GM19324 (cell line): ENCODE data around the gene DEGS1.

Experiments
- ATAC-seq: cut with Tn5 transposase; IDR thresholded peaks from one replicate; pipeline ENCODE4 v1.9.1; 2021; ENCODE audit warnings: mild to moderate bottlenecking, moderate library complexity; ENCODE audit not compliant: unreplicated experiment, low FRiP score

The DEGS1 gene

DNA sequence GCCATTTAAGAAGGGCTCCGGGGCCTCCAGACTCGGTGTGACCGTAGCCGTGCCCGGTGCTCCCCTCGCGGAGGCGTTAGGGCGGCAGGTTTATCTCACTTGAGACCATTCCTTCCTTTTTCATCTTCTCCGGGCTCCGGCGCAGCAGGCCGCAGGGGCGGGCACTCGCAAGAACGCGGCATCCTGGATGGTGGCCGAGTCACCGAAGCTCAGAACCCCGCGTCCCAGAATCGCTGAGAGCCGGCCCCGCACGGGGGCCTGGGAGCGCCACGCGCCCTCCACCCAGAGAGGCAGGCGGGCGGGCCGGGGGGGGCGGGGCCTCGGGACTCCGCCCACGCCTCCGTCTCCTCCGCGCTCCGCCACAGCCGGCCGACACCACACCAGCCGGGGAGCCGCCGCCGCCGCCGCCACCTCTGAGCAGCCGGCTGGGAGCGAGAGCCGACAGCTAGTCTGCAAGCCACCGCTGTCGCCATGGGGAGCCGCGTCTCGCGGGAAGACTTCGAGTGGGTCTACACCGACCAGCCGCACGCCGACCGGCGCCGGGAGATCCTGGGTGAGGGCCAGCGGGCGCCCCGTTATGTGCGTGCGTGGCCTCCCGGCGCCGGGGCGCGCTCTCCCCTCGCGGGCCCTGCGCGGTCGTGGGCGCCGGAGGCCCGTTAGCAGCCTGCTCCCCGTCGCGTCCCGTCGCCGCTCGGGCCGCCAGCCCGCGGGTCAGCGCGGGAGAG lies at the start of gene DEGS1:
DEGS1 (plus strand) TSS at position 375 of the 725 bp plus-strand sequence; CDS start at position 472, 97 bp downstream.
- peak; percentile 72 for ATAC-seq

DNA sequence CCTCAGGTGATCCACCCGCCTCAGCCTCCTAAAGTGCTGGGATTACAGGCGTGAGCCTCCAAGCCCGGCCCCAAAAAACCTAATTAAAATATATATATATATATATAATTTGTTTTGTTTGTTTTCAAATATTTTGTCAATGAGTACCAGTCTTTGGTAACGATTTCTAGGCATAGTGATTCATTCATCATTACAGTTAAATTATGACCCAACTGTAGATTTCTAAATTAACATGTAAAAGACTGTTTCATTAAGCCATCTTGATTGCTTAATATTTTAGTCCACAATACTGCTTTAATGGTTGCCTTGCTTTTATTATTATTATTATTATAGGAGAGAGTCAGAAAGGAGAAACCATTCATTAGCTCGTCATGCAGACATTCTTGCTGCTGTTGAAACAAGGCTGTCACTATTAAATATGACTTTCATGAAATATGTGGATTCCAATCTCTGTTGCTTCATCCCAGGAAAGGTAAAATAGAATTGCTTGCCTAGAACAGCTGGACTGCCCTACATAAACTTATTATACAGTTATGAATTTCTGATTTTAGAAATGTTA lies 49.2 kb upstream of the DEGS1 start:
- ATAC-seq = no peak

DNA sequence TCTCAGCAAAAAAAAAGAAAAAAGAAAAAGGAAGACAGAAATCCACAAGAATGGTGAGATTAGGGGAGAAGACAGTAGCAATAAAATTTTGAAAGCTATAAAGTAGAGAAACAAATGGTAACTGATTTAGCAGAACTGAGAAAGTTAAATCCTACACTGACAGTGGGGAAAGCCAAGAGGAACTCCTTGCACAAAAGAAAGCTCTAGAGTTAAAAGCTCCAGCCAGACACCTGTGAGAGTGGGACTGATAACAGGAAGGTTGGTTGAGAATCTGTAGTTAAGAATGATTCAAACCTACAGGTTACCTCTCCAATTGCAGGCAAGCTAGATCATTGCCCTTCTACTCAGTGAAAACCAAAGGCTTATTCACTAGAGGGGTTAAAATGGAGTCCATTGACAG lies 45.5 kb upstream of the DEGS1 start:
- ATAC-seq = no peak

DNA sequence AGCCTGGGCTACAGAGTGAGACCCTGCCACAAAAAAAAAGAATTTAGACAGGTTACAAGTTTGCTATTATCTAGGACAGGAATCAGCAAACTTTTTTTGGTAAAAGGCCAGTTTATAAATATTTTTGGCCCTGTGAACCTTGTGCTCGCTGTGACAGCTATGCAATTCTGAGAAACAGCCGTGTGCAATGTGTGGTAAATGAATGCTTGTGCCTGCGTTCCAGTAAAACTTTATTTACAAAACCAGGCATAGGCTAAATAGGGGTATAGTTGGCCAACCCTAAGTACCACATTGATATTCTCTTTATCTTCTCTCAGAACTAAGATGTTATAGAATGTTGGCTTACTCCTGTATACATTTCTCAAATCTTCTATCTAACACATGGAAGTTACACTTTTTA lies 44.8 kb upstream of the DEGS1 start:
- no peak for ATAC-seq

DNA sequence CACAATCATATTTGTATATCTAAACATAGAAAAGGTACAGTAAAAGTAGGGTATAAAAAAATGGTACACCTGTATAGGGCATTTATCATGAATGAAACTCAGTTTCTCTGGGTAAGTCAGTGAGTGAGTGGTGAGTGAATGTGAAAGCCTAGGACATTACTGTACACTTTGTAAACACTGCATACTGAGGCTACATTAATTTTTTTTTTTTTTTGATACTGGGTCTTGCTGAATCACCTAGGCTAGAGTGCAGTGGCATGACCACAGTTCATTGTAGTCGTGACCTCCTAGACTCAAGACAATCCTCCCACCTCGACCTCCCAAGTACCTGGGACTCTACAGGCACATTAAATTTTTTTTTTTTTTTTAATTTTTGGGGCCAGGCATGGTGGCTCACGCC lies 41.3 kb upstream of the DEGS1 start:
- ATAC-seq = no peak

DNA sequence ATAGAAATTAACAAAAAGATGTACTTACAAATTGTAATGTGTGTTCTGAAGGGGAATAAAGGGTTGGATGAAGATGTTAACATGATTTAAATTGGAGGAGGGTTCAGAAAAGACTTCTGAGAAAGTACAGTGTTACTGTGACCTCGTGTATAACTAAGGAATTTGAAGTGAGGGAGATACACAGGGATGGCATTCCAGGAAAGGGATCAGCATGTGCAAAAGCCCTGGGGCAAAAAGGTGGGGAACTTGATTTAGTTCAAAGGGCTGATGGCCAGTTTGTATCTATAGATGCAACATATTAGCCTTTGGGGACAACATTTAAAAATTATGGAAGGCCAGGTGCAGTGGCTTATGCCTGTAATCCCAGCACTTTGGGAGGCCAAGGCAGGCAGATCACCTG lies 33.3 kb upstream of the DEGS1 start:
- no peak for ATAC-seq

DNA sequence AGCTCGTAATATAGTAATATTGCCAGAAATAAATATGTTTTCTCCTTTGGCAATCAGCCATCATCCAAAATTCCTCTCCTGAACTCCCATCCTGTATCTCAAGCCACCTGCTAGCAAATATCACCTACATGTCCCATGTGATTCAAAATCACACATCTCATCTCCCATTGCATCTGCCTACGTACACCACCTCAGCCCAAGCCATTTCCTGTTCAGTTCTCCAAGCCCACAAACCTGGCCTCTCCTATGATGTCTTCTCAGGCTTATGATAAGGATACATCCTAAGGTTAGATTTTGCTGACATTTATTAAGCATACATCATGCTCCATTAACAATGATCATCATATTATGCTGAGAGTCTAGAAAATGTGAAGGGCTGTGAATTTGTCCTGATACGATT lies 31.9 kb upstream of the DEGS1 start:
- ATAC-seq = no peak

DNA sequence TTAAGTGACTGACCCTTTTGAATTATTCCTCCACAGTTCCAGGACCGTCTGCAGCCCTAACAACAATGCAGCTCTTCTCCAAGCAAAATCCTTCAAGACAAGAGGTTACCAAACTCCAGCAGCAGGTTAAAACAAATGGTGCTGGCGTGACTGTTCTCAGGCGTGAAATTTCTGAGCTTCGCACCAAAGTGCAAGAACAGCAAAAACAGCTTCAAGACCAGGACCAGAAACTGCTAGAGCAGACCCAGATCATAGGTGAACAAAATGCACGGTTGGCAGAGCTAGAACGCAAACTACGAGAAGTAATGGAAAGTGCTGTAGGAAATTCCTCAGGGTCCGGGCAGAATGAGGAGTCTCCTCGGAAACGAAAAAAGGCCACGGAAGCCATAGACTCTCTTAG lies 25.7 kb upstream of the DEGS1 start:
- no peak for ATAC-seq

DNA sequence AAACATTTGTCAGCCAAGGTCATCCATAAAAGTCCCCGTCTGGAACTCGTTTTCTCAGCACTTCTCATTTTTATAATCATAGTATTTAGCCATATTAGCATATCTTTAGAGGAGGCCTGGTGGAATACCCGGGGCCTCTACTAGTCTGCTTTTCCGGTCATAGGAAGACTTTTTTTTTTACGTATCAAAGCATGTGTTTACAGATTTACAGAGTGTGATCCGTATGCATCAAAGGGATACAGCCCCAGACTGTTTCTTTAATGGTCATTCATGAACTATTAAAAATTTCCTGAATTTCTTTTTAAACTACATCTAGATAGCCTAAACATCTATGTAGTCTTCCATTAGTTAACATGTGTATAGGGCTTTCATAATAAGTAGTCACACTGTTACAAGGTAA lies 23.5 kb upstream of the DEGS1 start:
- ATAC-seq = no peak

DNA sequence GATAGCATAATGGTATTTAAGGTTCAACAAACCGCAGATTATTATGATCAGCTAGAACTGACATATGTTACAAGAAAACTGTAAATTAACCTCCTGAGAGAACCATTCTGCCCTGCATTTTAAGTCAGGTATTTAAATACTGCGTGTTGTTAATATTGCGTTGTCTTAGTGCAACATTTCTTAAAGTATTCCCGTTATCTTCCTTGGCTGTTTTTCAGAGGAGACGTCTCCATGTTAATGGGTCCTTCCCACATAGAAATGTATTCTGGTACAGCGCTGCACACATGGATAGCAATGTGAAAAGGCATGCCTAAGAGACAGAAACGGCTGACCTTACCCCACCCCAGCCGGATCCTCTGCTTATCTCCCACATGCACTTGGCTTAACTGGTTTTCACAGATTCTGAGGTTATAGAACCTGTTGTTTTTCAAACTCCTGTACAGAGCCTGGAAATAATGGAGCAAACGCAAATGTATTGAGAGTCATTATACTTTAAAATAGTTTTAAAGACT lies 22.8 kb upstream of the DEGS1 start:
- ATAC-seq = no peak

DNA sequence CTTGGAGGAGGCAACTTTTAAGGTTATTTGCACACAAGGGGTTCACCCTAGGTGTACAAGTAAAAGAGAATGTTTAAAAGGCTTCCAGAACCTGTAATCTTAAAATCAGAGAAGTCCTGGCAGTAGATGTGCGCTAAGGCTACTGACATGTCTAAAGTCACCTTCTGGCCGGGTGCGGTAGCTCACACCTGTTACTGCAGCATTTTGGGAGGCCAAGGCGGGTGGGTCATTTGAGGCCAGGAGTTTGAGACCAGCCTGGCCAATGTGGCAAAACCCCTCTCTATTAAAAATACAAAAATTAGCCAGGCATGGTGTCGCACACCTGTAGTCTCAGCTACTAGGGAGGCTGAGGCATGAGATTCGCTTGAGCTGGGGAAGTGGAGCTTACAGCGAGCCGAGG lies 20.3 kb upstream of the DEGS1 start:
- ATAC-seq = no peak

DNA sequence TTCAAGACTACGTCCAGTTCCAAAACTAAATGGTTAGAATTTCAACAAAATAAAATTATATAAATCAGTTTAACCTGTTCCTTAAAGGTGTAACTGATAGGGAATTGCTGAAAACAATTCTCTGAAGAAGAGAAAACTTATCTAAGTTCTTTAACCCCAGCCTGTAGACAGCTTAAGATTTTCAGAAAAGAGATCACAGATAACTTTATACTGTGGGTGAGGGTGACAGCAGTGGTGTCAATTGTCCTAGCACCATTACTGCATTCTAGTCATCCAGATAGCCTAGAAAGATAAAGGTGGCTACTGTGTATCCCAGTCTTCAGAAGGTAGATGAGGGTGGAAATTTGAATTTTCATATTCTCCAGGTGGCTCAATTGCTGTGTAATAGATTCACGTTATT lies 19.7 kb upstream of the DEGS1 start:
- ATAC-seq = no peak

DNA sequence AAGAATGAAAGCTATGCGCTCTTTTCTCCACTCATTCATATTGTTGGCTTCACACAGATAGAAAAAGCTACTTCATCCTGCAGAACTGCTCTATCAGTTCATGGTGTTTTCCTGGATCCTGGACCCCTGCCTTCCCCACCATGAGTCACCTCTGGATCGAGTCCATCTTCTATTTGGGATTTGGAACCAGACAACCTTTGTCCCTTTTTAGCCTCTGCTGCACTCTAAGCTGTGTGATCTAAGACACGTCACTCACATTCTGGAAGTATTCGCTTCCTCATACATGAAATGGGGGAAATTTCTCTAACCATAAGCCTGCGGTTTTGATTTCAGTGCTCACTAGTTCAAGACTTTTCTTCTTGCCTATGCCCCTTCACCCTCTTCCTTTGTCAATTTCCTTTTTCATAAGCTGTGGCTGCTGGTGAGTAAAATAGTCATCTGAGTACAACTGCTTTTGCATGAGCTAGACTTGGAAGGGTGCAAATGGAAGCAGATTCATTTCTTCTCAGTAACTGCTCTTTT lies 14.1 kb upstream of the DEGS1 start:
- peak; percentile 80 for ATAC-seq

DNA sequence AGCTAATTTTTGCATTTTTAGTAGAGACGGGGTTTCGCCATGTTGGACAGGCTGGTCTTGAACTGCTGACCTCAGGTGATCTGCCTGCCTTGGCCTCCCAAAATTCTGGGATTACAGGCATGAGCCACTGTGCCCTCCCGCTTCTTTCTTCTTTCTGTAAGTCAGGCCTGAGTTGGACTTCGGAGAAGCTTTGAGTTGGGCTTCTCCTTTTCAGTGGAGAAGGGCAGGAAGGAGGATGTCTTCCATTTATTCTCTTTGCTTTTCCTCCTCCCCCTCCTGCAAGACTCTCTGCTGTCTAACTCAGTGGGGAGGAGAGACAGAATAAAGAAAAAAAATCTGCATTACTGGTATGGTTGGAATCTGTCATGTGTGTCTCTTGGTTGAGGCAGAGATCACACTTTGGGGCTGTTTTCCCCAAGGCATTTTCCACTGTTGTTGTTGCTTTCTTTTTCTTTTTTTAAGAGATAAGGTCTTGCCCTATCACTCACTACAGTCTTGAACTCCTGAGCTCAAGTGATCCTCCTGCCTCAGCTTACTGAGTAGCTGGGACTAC lies 13.2 kb upstream of the DEGS1 start:
- ATAC-seq = no peak

DNA sequence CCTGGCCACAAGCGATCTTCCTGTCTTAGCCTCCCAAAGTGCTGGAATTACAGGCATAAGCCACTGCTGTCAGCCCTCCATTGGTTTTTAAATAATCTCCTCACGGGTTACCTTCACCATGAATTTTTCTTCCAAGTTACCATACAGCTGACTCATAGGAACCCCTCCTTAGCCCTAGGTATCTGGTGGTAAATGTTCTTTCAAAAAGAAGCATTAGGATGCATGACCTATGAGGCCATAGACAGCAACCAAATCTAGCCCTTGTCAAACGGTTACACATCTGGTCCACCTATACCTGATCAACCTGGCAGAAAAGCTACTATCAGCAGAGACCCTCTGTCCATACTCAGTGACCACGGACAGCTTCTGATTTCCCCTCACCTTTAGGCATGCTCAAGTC lies 12.7 kb upstream of the DEGS1 start:
- ATAC-seq = no peak

DNA sequence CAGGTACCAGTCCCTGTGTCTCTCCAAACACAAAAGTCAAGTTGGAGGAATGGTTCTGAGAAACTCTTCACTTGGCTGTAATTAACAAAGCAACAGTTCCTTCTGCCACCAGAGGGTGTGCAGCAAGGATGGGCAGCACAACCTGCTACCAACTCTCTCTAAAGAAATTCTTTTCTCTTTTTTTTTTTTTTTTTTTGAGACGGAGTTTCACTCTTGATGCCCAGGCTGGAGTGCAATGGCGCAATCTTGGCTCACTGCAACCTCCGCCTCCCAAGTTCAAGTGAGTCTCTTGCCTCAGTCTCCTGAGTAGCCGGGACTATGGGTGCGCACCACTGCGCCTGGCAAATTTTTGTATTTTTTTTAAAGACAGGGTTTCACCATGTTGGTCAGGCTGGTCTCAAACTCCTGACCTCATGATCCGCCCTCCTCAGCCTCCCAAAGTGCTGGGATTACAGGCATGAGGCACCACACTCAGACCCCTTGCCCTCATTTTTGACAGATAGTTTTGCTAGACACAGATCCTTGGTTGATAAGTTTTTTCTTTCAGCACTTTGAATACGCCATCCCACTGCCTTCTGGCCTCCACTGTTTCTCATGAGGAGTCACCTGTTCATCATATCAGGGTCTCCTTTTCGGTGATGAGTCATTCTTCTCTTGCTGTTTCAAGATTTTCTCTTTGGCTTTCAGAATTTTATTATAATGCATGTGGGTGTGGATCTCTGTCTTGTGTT lies 12.1 kb upstream of the DEGS1 start:
- ATAC-seq = no peak

DNA sequence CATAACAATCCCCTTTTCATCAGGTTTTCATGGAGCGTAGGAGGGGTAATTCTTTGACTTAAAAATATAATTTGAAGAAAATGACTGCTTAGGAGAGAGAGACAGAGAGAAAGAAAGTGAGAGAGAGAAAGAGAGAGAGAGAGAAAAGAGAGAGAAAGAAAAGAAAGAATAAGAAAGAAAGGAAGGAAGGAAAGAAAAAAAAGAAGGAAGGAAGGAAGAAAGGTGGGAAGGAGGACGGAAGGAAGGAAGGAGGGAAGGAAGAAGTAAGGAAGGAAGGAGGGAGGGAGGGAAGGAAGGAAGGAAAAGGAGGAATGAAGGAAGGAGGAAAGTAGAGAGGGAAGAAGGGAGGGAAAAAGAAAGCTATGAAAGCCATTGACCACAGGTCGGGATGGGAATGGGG lies 10.8 kb upstream of the DEGS1 start:
- ATAC-seq = no peak

DNA sequence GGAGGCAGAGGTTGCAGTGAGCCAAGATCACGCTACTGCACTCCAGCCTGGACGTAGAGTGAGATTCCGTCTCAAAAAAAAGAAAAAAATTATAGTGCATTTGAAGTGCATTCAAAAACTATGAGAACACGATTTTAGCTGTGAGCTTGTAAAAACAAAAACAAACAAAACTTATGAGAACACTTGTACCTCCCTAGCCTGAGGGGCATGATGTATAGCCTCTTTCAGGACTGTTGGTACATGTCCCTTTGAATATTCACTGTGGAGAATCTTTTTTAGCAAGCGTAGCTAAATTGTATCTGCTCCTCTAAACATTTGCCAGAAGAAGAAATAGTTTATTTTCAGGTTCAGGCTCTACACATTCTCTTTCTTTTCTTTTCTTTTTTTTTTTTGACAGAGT lies 9.5 kb upstream of the DEGS1 start:
- ATAC-seq = no peak

DNA sequence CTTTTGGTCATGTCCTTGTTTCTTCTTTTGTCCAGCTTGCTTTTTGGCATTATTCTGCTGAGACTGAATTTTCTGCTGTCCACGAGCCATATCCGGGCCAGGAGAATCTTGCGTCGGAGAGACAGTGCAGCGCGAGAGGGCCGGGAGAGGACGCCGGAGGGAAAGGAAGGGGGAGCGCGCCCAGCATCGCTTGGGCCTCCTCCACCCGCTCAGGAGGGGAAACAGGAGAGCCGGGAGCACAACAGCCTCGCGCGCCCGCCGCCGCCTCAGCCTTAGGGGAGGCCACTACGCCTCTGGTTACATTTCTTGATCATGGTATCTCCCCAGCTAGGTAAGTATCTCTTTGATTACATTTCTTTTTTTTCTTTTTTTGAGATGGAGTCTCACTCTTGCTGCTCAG lies 7.4 kb upstream of the DEGS1 start:
- no peak for ATAC-seq

DNA sequence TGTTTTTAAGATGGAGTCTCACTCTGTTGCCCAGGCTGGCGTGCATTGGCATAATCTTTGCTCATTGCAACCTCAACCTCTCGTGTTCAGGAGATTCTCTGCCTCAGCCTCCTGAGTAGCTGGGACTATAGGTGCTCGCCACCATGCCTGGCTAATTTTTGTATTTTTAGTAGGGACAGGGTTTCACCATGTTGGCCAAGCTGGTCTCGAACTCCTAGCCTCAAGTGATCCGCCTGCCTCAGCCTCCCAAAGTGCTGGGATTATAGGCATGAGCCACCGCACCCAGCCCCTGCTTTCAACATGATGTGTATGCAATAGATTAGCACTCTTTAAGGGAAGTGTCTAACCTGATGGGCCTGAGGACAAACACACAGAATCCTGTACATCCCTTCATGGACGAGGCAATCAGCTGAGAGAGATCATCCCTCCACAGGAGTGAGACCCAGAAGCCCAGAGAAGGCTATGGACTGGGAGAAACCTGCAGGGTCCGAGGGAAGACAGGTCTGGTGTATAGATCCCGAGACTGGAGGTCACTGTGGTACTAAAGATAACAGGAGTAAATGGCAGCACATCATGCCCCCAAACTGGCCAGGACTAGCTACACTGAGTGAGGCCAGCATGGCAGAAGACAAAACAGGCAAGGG lies 5.6 kb upstream of the DEGS1 start:
- no peak for ATAC-seq

DNA sequence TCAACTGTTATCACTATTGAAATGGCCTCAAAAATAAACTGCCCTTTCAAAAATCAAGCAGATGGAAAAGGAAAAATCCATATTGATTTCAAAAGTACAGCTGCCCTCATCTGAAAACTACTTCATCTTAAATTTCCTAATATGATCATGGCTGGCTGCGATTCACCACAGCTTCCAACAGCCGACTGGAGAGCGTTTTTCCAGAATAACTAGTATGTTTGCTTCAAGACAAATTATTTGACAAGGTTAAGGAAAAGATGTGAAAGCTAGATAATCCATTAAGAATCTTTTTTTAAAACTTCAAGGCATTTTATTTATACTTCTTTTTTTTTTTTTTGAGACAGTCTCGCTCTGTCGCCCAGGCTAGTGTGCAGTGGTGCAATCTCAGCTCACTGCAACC lies 4.1 kb upstream of the DEGS1 start:
- no peak for ATAC-seq
